ENCODE measurements around the gene LGALS3.

- TF ChIP-seq CTCF (IDR thresholded peaks at IDR 0.05) (no peak), POLR2AphosphoS5 (IDR thresholded peaks at IDR 0.05) (no peak), POLR2A (IDR thresholded peaks at IDR 0.05) (no peak), EP300 (IDR thresholded peaks at IDR 0.05; ENCODE audit: low read depth) (no peak)
Measured at GRCh38 chr14:55086938-55087337, 42.1 kb upstream of the LGALS3 start.

All from transverse colon (tissue), 4 donors.